K562 (cell line): ENCODE measurements around the gene MAP2.

ENCODE experiments used
- CREM ChIP-seq: IDR thresholded peaks from 2 replicates; pipeline ENCODE4 v1.6.1; 2014; ENCODE audit warnings: antibody characterized with exemption, low read depth
- WHSC1 ChIP-seq: IDR thresholded peaks from one replicate; pipeline ENCODE4 v1.6.1; 2012; ENCODE audit warnings: low read length, control low read depth, inconsistent platforms

- TF ChIP-seq WHSC1 (no peak), CREM (no peak)
Measured at GRCh38 chr2:209529579-209529978, 105.7 kb downstream of the MAP2 start.
